ENCODE data around the gene HACD4. TPM values are rescaled to one million over a fixed set of nuclear protein-coding genes. Genes with fewer than 3 reads are reported as not detected.

HACD4 gene
- total and polyA plus RNA-seq, 2 donors (not counting 3 experiments of a cell fraction or from before 2014, with no cell fraction given): 1.3 to 1.4 TPM

DNA sequence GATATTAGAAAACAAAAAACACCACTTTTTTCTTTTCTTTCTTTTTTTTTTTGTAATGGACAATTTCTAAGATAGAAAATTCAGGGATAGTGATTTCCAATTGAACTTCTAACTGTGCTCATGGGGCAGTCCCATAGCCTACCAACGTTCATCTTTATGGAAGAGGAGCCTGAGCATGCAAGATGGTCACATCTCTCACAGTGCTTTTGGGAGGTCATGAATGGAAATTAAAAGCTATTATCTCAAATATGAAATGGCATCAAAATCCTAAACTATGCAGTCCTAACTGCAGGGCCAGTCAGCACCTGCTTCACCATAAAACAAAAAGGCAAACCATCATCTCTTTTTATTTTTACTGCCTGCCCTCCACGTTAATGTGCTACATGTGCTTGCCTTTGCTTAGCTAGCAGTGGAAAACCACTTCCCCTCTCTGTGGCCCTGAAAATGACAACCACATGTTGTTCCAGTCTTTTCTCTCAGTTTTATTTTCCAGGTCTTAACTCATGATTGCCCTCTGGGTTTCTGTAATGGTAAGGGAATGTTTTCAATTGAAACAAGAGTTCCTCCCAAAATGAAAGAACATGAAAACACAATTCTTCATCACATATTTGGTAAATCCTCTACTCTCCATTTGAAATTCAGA is 29.6 kb upstream of the HACD4 start:
- Histone ChIP-seq H3K4me1 (ENCODE audit: control insufficient read depth, extremely low read depth, insufficient read depth, low read length) (no peaks in the 10 kb centered on the region), H3K4me3 (replicated peaks in 1 of 3; ENCODE audit: insufficient read depth in 1 of 3, low read depth in 1 of 3, low read length in 3 of 3) (no peak overlapping the region), H3K79me2 (ENCODE audit: control insufficient read depth, insufficient read depth, low read length) (no peaks in the 10 kb centered on the region), H3K9ac (replicated peaks; ENCODE audit: extremely low read depth, insufficient read depth, low read length) (no peak overlapping the region), H3K4me2 (ENCODE audit: insufficient read depth, low read length) (no peak overlapping the region), H3K9me3 (replicated peaks; ENCODE audit: control insufficient read depth, insufficient read depth, low read length) (no peaks in the 10 kb centered on the region), H3K9me1 (replicated peaks; ENCODE audit: control insufficient read depth, extremely low read depth, insufficient read depth, low read length) (no peaks in the 10 kb centered on the region), H4K20me1 (replicated peaks; ENCODE audit: control insufficient read depth, extremely low read depth, insufficient read depth, low read length) (no peaks in the 10 kb centered on the region), H3K27me3 (ENCODE audit: control insufficient read depth in 2 of 2, insufficient read depth in 2 of 2, low read length in 2 of 2) (no peaks in the 10 kb centered on the region), H3K36me3 (ENCODE audit: control insufficient read depth in 2 of 2, extremely low read depth in 1 of 2, insufficient read depth in 2 of 2, low read length in 2 of 2) (no peaks in the 10 kb centered on the region), H2AFZ (ENCODE audit: low read depth, low read length) (no peak overlapping the region), H3K27ac (ENCODE audit: insufficient read depth, low read depth, low read length) (no peak overlapping the region)
- intact Hi-C loops (cut with micrococcal nuclease) (no loop called here), dilution Hi-C loops (cut with MboI; ENCODE audit: extremely low pct_ligation_motif_present, low sequenced_read_pairs) (no loop called here)
- no TSS peak for BruUV-seq (replicated peaks)
- FAIRE-seq: no peak
- DNase-seq (ENCODE audit: low read depth, low spot score): no peak
- POLR2A ChIA-PET: no interaction called here
- CTCF ChIA-PET: interaction anchor here (1.0 kb wide), 2 partner anchors 9 to 29 kb away, joined by 3 to 5 read pairs; no protein-coding TSS in a partner anchor
- no peak for TF ChIP-seq POLR2A (IDR thresholded peaks at IDR 0.05; ENCODE audit: low read depth, low read length)
- TF ChIP-seq CTCF (IDR thresholded peaks at IDR 0.05; ENCODE audit: extremely low read depth in 1 of 2, insufficient read depth in 1 of 2, low read depth in 1 of 2, low read length in 2 of 2): no peak
- no peak for TF ChIP-seq FOS (IDR thresholded peaks at IDR 0.05; ENCODE audit: borderline replicate concordance, insufficient read depth, low read length)
- TF ChIP-seq MYC (IDR thresholded peaks at IDR 0.05; ENCODE audit: low read depth, low read length): no peak
- TF ChIP-seq GATA2 (IDR thresholded peaks at IDR 0.05; ENCODE audit: insufficient read depth, insufficient read length, low read depth, low read length): no peak
- TF ChIP-seq JUN (IDR thresholded peaks at IDR 0.05; ENCODE audit: borderline replicate concordance, insufficient read depth, insufficient read length, low read depth): no peak
- TF ChIP-seq EZH2 (IDR thresholded peaks at IDR 0.05; ENCODE audit: borderline replicate concordance, low read depth, low read length, severe bottlenecking): no peak
- TF ChIP-seq, protein P1, sequence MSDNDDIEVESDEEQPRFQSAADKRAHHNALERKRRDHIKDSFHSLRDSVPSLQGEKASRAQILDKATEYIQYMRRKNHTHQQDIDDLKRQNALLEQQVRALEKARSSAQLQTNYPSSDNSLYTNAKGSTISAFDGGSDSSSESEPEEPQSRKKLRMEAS (IDR thresholded peaks at IDR 0.05; ENCODE audit: insufficient read depth, insufficient read length): no peak
- TF ChIP-seq POLR2AphosphoS5 (IDR thresholded peaks at IDR 0.05; ENCODE audit: insufficient read depth, low read depth, low read length): no peak
